ENCODE results near the gene GLYAT. TPM values are rescaled to one million over a fixed set of nuclear protein-coding genes. Genes with fewer than 3 reads are reported as not detected.

The GLYAT gene
- total RNA-seq, 1 donor from 2014 or later: not detected

- no peak for ATAC-seq
- Histone ChIP-seq H3K27ac (no peak overlapping the region), H3K27me3 (no peaks in the 10 kb centered on the region), H3K9me3 (no peaks in the 10 kb centered on the region), H3K4me1 (no peaks in the 10 kb centered on the region), H3K36me3 (no peaks in the 10 kb centered on the region), H3K4me3 (no peak overlapping the region)
- TF ChIP-seq, protein P1, sequence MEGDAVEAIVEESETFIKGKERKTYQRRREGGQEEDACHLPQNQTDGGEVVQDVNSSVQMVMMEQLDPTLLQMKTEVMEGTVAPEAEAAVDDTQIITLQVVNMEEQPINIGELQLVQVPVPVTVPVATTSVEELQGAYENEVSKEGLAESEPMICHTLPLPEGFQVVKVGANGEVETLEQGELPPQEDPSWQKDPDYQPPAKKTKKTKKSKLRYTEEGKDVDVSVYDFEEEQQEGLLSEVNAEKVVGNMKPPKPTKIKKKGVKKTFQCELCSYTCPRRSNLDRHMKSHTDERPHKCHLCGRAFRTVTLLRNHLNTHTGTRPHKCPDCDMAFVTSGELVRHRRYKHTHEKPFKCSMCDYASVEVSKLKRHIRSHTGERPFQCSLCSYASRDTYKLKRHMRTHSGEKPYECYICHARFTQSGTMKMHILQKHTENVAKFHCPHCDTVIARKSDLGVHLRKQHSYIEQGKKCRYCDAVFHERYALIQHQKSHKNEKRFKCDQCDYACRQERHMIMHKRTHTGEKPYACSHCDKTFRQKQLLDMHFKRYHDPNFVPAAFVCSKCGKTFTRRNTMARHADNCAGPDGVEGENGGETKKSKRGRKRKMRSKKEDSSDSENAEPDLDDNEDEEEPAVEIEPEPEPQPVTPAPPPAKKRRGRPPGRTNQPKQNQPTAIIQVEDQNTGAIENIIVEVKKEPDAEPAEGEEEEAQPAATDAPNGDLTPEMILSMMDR (IDR thresholded peaks at IDR 0.05): no peak
- intact Hi-C loops (cut with DNase I): no loop called here
- DNase-seq: no peak
Measured at GRCh38 chr11:58770166-58770565, 38.4 kb upstream of the GLYAT start.

DNA sequence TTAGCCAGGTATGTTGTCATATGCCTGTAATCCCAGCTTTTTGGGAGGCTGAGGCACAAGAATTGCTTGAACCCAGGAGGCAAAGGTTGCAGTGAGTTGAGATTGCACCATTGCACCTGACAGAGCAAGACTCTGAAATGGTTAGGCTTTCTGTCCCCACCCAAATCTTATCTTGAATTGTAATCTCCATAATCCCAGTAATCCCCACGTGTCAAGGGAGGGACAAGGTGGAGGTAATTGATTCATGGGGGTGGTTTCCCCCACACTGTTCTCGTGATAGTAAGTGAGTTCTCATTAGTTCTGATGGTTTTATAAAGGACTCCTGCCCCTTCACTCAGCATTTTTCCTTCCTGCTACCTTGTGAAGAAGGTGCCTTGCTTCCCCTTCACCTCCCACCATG lies 37.6 kb upstream of the GLYAT start:
- no peaks in the 10 kb centered on the region for H3K27me3 ChIP-seq
- no peaks in the 10 kb centered on the region for H3K4me1 ChIP-seq
- no peak for ATAC-seq
- no peak for DNase-seq
- no peaks in the 10 kb centered on the region for H3K9me3 ChIP-seq
- TF ChIP-seq, protein P1 (IDR thresholded peaks at IDR 0.05): no peak
- H3K27ac ChIP-seq: no peak overlapping the region
- H3K36me3 ChIP-seq: no peaks in the 10 kb centered on the region
- H3K4me3 ChIP-seq: no peak overlapping the region
- intact Hi-C loops (cut with DNase I): no loop called here

- Histone ChIP-seq H3K27me3 (no peaks in the 10 kb centered on the region), H3K27ac (no peak overlapping the region), H3K36me3 (no peaks in the 10 kb centered on the region), H3K9me3 (no peaks in the 10 kb centered on the region), H3K4me3 (no peak overlapping the region), H3K4me1 (no peaks in the 10 kb centered on the region)
- ATAC-seq: no peak
- intact Hi-C loops (cut with DNase I): no loop called here
- DNase-seq: no peak
- TF ChIP-seq, protein P1 (IDR thresholded peaks at IDR 0.05): no peak
Measured at GRCh38 chr11:58768137-58768536, 36.4 kb upstream of the GLYAT start.

DNA sequence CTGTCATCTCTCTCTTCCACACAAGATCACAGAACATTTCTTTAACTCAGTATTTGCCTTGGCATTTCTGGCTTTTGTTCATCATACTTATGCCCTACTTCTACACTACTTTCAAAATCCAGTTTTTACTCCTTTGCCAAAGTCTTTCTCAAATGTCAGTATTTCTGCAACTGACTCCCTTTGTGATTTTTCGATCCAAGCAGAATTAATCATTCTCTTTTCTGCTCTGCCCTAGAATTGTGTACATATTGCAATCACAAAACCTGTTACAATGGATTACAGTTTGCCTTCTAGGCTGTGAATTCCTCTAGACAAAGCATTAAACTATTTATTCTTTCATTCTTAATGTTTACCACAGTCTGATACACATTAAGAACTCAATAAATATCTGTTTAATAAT lies 33.3 kb upstream of the GLYAT start:
- TF ChIP-seq, protein P1 (IDR thresholded peaks at IDR 0.05): no peak
- H3K4me1 ChIP-seq: no peaks in the 10 kb centered on the region
- no peak overlapping the region for H3K27ac ChIP-seq
- no peaks in the 10 kb centered on the region for H3K36me3 ChIP-seq
- DNase-seq (no peak), ATAC-seq (no peak)
- intact Hi-C loops (cut with DNase I): no loop called here
- H3K4me3 ChIP-seq: no peak overlapping the region
- no peaks in the 10 kb centered on the region for H3K9me3 ChIP-seq
- H3K27me3 ChIP-seq: no peaks in the 10 kb centered on the region

DNA sequence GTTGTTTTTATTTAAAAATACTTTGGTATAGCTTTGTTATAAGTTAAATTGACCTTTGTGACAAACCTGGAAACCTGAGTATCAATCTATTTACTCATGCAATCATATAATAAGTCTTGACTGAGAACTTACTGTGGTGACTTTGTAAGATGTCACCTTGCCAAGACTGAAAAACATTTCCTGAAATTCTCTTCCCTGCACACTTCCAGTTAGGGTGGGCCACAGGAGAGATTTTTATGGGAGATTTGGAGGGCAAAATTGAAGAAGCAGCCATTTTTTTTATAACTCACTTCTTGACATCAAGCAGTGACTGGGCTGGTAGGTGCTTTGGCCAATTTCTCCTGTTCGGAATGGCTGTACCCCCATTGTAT lies 31.4 kb upstream of the GLYAT start:
- DNase-seq (no peak), ATAC-seq (no peak)
- TF ChIP-seq, protein P1 (IDR thresholded peaks at IDR 0.05): no peak
- H3K36me3 ChIP-seq: no peaks in the 10 kb centered on the region
- H3K27ac ChIP-seq: no peak overlapping the region
- H3K4me3 ChIP-seq: no peak overlapping the region
- intact Hi-C loops (cut with DNase I): no loop called here
- H3K4me1 ChIP-seq: no peaks in the 10 kb centered on the region
- H3K27me3 ChIP-seq: no peaks in the 10 kb centered on the region
- H3K9me3 ChIP-seq: no peaks in the 10 kb centered on the region

Data from upper lobe of right lung (tissue), 1 donor.